H9 (cell line): ENCODE results near the gene SPPL3. TPM values are rescaled to one million over a fixed set of nuclear protein-coding genes. Genes with fewer than 3 reads are reported as not detected.

Experiments used
- DNase-seq: peaks from one replicate; pipeline ENCODE4 v3.0.0-alpha.2; 2017
- H2AFZ ChIP-seq: one replicate; pipeline ENCODE4 v1.6.1; 2013; ENCODE audit warnings: mild to moderate bottlenecking, low read length, control low read depth, moderate library complexity
- H2AK5ac ChIP-seq: 2 replicates; pipeline ENCODE4 v1.6.1; 2013; ENCODE audit warnings: low read length, control low read depth, mixed read lengths; ENCODE audit not compliant: insufficient read length
- H2BK120ac ChIP-seq: one replicate; pipeline ENCODE4 v1.6.1; 2013; ENCODE audit warnings: low read depth, mild to moderate bottlenecking, low read length, control low read depth, inconsistent platforms; ENCODE audit not compliant: poor library complexity, severe bottlenecking
- H2BK12ac ChIP-seq: 2 replicates; pipeline ENCODE4 v1.6.1; 2013; ENCODE audit warnings: low read length, control low read depth, mixed read lengths, low read depth; ENCODE audit not compliant: insufficient read length
- H2BK15ac ChIP-seq: 2 replicates; pipeline ENCODE4 v1.6.1; 2013; ENCODE audit warnings: low read depth, low read length, control low read depth
- H2BK20ac ChIP-seq: one replicate; pipeline ENCODE4 v1.6.1; 2013; ENCODE audit warnings: low read depth, mild to moderate bottlenecking, low read length, control low read depth, inconsistent platforms; ENCODE audit not compliant: poor library complexity, severe bottlenecking
- H2BK5ac ChIP-seq: 2 replicates; pipeline ENCODE4 v1.6.1; 2013; ENCODE audit warnings: low read length, control low read depth, mixed read lengths; ENCODE audit not compliant: insufficient read length
- H3K14ac ChIP-seq: 2 replicates; pipeline ENCODE4 v1.6.1; 2013; ENCODE audit warnings: low read length, control low read depth; ENCODE audit not compliant: insufficient read depth
- H3K18ac ChIP-seq: 2 replicates; pipeline ENCODE4 v1.6.1; 2013; ENCODE audit warnings: low read depth, mild to moderate bottlenecking, mixed read lengths, low read length, control low read depth; ENCODE audit not compliant: insufficient read length
- H3K23ac ChIP-seq: 2 replicates; pipeline ENCODE4 v1.6.1; 2013; ENCODE audit warnings: low read length, control low read depth, mixed read lengths, low read depth; ENCODE audit not compliant: insufficient read length
- H3K23me2 ChIP-seq: 2 replicates; pipeline ENCODE4 v1.6.1; 2013; ENCODE audit warnings: low read depth, mild to moderate bottlenecking, mixed read lengths, low read length, control low read depth; ENCODE audit not compliant: insufficient read length, poor library complexity, severe bottlenecking
- H3K27ac ChIP-seq: 2 replicates; pipeline ENCODE4 v1.5.1; 2013; ENCODE audit warnings: low read length, control low read depth, mixed read lengths, low read depth; ENCODE audit not compliant: insufficient read length
- H3K27me3 ChIP-seq: 2 replicates; pipeline ENCODE4 v1.6.1; 2013; ENCODE audit warnings: low read length, control low read depth, inconsistent platforms; ENCODE audit not compliant: insufficient read depth
- H3K4ac ChIP-seq: 2 replicates; pipeline ENCODE4 v1.6.1; 2013; ENCODE audit warnings: low read depth, mild to moderate bottlenecking, control low read depth, inconsistent platforms, low read length, moderate library complexity
- H3K4me1 ChIP-seq: 2 replicates; pipeline ENCODE4 v1.6.1; 2013; ENCODE audit warnings: low read length, control low read depth, inconsistent platforms; ENCODE audit not compliant: insufficient read depth
- H3K4me2 ChIP-seq: 2 replicates; pipeline ENCODE4 v1.6.1; 2013; ENCODE audit warnings: low read length, control low read depth, mixed read lengths; ENCODE audit not compliant: insufficient read length, insufficient read depth
- H3K56ac ChIP-seq: 2 replicates; pipeline ENCODE4 v1.6.1; 2013; ENCODE audit warnings: low read depth, mild to moderate bottlenecking, mixed read lengths, low read length, control low read depth; ENCODE audit not compliant: insufficient read length
- H3K79me1 ChIP-seq: 2 replicates; pipeline ENCODE4 v1.6.1; 2013; ENCODE audit warnings: low read depth, mild to moderate bottlenecking, moderate library complexity, low read length, control low read depth, inconsistent platforms; ENCODE audit not compliant: insufficient read depth, poor library complexity, severe bottlenecking
- H3K79me2 ChIP-seq: 2 replicates; pipeline ENCODE4 v1.6.1; 2013; ENCODE audit warnings: low read length, control low read depth, inconsistent platforms; ENCODE audit not compliant: insufficient read depth
- H3K9ac ChIP-seq: 2 replicates; pipeline ENCODE4 v1.6.1; 2013; ENCODE audit warnings: low read length, control low read depth, mixed read lengths; ENCODE audit not compliant: insufficient read length; ENCODE audit errors: extremely low read depth
- H3K9me3 ChIP-seq: one replicate; pipeline ENCODE4 v1.6.1; 2013; ENCODE audit warnings: low read depth, low read length, inconsistent platforms; ENCODE audit not compliant: control insufficient read depth
- H3T11ph ChIP-seq: one replicate; pipeline ENCODE4 v1.6.1; 2013; ENCODE audit warnings: mild to moderate bottlenecking, low read length, control low read depth, inconsistent platforms
- H4K20me1 ChIP-seq: one replicate; pipeline ENCODE4 v1.6.1; 2013; ENCODE audit not compliant: control insufficient read depth, insufficient read length, insufficient read depth
- H4K5ac ChIP-seq: 2 replicates; pipeline ENCODE4 v1.6.1; 2013; ENCODE audit warnings: low read depth, mild to moderate bottlenecking, mixed read lengths, low read length, control low read depth; ENCODE audit not compliant: insufficient read length
- H4K8ac ChIP-seq: replicated peaks from 2 replicates; pipeline ENCODE4 v1.6.1; 2013; ENCODE audit warnings: low read length, control low read depth, mixed read lengths, low read depth; ENCODE audit not compliant: insufficient read length
- H4K91ac ChIP-seq: 2 replicates; pipeline ENCODE4 v1.6.1; 2013; ENCODE audit warnings: low read depth, mild to moderate bottlenecking, moderate library complexity, mixed read lengths, low read length, control low read depth; ENCODE audit not compliant: insufficient read length
- H3K27ac Mint-ChIP-seq, 3 experiments: 2 replicates in 2 of 3; 3 replicates in 1 of 3; pipeline ENCODE4 v1.8.0; 2020 to 2021; ENCODE audit warnings: mixed read lengths in 3 of 3, mild to moderate bottlenecking in 1 of 3, moderate library complexity in 1 of 3
- H3K27me3 Mint-ChIP-seq: 2 replicates; pipeline ENCODE4 v1.8.0; 2021; ENCODE audit warnings: low read depth, mild to moderate bottlenecking, moderate library complexity, mixed read lengths
- H3K36me3 Mint-ChIP-seq, 3 experiments: 2 replicates in 2 of 3; 3 replicates in 1 of 3; pipeline ENCODE4 v1.8.0; 2020 to 2021; ENCODE audit warnings: low read depth in 3 of 3, mixed read lengths in 3 of 3; ENCODE audit not compliant: insufficient read depth in 1 of 3
- H3K4me1 Mint-ChIP-seq, 2 experiments: 2 replicates each; pipeline ENCODE4 v1.8.0; 2020; ENCODE audit warnings: mixed read lengths in 2 of 2
- H3K4me3 Mint-ChIP-seq, 2 experiments: 2 replicates in 1 of 2; 3 replicates in 1 of 2; pipeline ENCODE4 v1.8.0; 2020 to 2021; ENCODE audit warnings: mild to moderate bottlenecking in 2 of 2, mixed read lengths in 2 of 2, moderate library complexity in 1 of 2
- H3K9me3 Mint-ChIP-seq, 2 experiments: 2 replicates in 1 of 2; 3 replicates in 1 of 2; pipeline ENCODE4 v1.8.0; 2020; ENCODE audit warnings: mild to moderate bottlenecking in 2 of 2, mixed read lengths in 2 of 2, moderate library complexity in 1 of 2
- CTCF ChIP-seq: fragments of 200-600 bp; sonication (generic); conservative IDR thresholded peaks from 3 replicates; pipeline ENCODE4 v1.8.0; 2021; ENCODE audit warnings: antibody characterized with exemption, mild to moderate bottlenecking
- WGBS: extraction: QIAGEN DNeasy Blood & Tissue Kit; methylation state at CpG from one replicate; pipeline ENCODE4 v1.1.7; 2013; ENCODE audit warnings: missing lambda C conversion rate, low lambda C conversion rate, mixed read lengths; ENCODE audit not compliant: insufficient read length; ENCODE audit errors: extremely low coverage; 5-methylcytosine and 5-hydroxymethylcytosine counted together
- total RNA-seq: library from RNA; stranded (reverse); gene quantifications from 2 replicates; pipeline ENCODE4 v1.2.1, GENCODE V29; 2021

The SPPL3 gene
- total RNA-seq, 1 experiment from 2014 or later, result 46.3 TPM

- Mint-ChIP-seq H3K9me3 (peaks cover 6 to 12% of the 10 kb centered on the region in 2 experiments; a peak in 4 of 5 replicates), H3K27ac (no peak overlapping the region; a peak in 1 of 7 replicates), H3K36me3 (peaks cover 0 to 21% (median 0%) of the 10 kb centered on the region in 3 experiments; a peak in 4 of 7 replicates), H3K27me3 (no peaks in the 10 kb centered on the region; the same call in 1 of the 2 replicates), H3K4me3 (no peak overlapping the region), H3K4me1 (peaks cover 19 to 20% of the 10 kb centered on the region in 2 experiments)
- Histone ChIP-seq H2AFZ (no peak overlapping the region), H3K23me2 (no peaks in the 10 kb centered on the region), H2BK12ac (no peak overlapping the region), H3K4me1 (peaks cover 2% of the 10 kb centered on the region; the same call in 1 of the 2 replicates), H4K8ac (no peak overlapping the region), H4K20me1 (no peaks in the 10 kb centered on the region), H2AK5ac (no peak overlapping the region), H2BK120ac (no peak overlapping the region), H4K91ac (no peak overlapping the region), H3K27ac (no peak overlapping the region), H3K56ac (no peak overlapping the region), H2BK5ac (no peak overlapping the region), H3K18ac (no peak overlapping the region), H3K9ac (no peak overlapping the region), H3K79me1 (no peaks in the 10 kb centered on the region), H4K5ac (no peak overlapping the region), H3K23ac (no peak overlapping the region), H3T11ph (no peak overlapping the region), H3K4ac (no peak overlapping the region), H3K79me2 (no peaks in the 10 kb centered on the region), H3K9me3 (no peaks in the 10 kb centered on the region), H3K27me3 (no peaks in the 10 kb centered on the region), H3K14ac (no peak overlapping the region), H2BK20ac (no peak overlapping the region), H3K4me2 (no peak overlapping the region), H2BK15ac (no peak overlapping the region)
- no peak for DNase-seq
- no peak for TF ChIP-seq CTCF
- no CpG with 5 or more reads among the region's 4 CpGs for WGBS
Observed at GRCh38 chr12:120757226-120757742, 146.9 kb downstream of the SPPL3 start.
